Panc1 (cell line): Measurements from ENCODE around the gene STK11IP. TPM values are rescaled to one million over a fixed set of nuclear protein-coding genes. Genes with fewer than 3 reads are reported as not detected.

Source experiments
- ATAC-seq: fragments of 200-7000 bp; cut with Tn5 transposase; 2 replicates; pipeline ENCODE4 v1.9.1; 2020; ENCODE audit warnings: mild to moderate bottlenecking, moderate library complexity
- BruUV-seq: library from RNA; stranded (reverse); fragments of 400-500 nt; replicated peaks from 2 replicates; lab custom pipeline; 2021; lab: Mats Ljungman, UMichigan
- CTCF ChIA-PET: fragments of 300-600 bp; sonication (Branson Sonifier 250); formaldehyde crosslinking; loops from one replicate; lab custom pipeline; 2022; ENCODE audit warnings: antibody characterized with exemption; lab: Charles Lee
- POLR2A ChIA-PET: fragments of 300-600 bp; sonication (Branson Sonifier 250); formaldehyde crosslinking; loops from one replicate; lab custom pipeline; 2022; ENCODE audit warnings: antibody characterized with exemption; lab: Charles Lee
- DNase-seq: peaks from one replicate; pipeline ENCODE4 v3.0.0-alpha.2; 2010; ENCODE audit warnings: low read depth, low spot score
- H3K27ac ChIP-seq: 2 replicates; pipeline ENCODE4 v1.5.1; 2011; ENCODE audit warnings: mild to moderate bottlenecking, low read length, inconsistent platforms
- H3K27me3 ChIP-seq: fragments of 200-500 bp; sonication (Bioruptor generic); 2 replicates; pipeline ENCODE4 v1.6.0; 2014; ENCODE audit warnings: low read length, inconsistent platforms; ENCODE audit not compliant: control insufficient read depth, insufficient read depth
- H3K36me3 ChIP-seq: fragments of 200-500 bp; sonication (Bioruptor generic); 2 replicates; pipeline ENCODE4 v1.5.1; 2014; ENCODE audit warnings: inconsistent platforms, mild to moderate bottlenecking, low read length, moderate library complexity; ENCODE audit not compliant: control insufficient read depth, insufficient read depth
- H3K4me1 ChIP-seq: 2 replicates; pipeline ENCODE4 v1.5.1; 2011; ENCODE audit warnings: inconsistent platforms, mild to moderate bottlenecking, low read length, moderate library complexity; ENCODE audit not compliant: control insufficient read depth, insufficient read depth
- H3K4me3 ChIP-seq, 2 experiments: 2 replicates each; pipeline ENCODE4 v1.5.1; 2011 to 2012; ENCODE audit warnings: low read depth in 2 of 2, low read length in 2 of 2, mild to moderate bottlenecking in 2 of 2, inconsistent platforms in 1 of 2, moderate library complexity in 1 of 2
- H3K9me3 ChIP-seq: fragments of 200-500 bp; sonication (Bioruptor generic); 2 replicates; pipeline ENCODE4 v1.5.1; 2014; ENCODE audit warnings: low read depth, mild to moderate bottlenecking, inconsistent platforms, low read length, moderate library complexity; ENCODE audit not compliant: control insufficient read depth, insufficient read depth
- POLR2AphosphoS5 ChIP-seq: IDR thresholded peaks from 2 replicates; pipeline ENCODE4 v1.6.1; 2012; ENCODE audit warnings: mild to moderate bottlenecking, low read depth, low read length, moderate library complexity
- SIN3A ChIP-seq: IDR thresholded peaks from 2 replicates; pipeline ENCODE4 v1.6.1; 2012; ENCODE audit warnings: low read depth, mild to moderate bottlenecking, low read length, moderate library complexity, borderline replicate concordance; ENCODE audit not compliant: insufficient read depth
- TCF7L2 ChIP-seq: IDR thresholded peaks from 2 replicates; pipeline ENCODE4 v1.6.1; 2011; ENCODE audit warnings: mild to moderate bottlenecking, low read depth, low read length, inconsistent platforms
- in situ Hi-C: cut with HindIII; loops from 2 replicates; pipeline ENCODE4 v1.10.0; 2016; ENCODE audit warnings: low sequenced_read_pairs, low pct_unique_long_range_greater_than_20kb
- intact Hi-C: fragments of 100-400 bp; cut with micrococcal nuclease; formaldehyde crosslinking; loops from one replicate; pipeline ENCODE4 v1.10.0; 2022; ENCODE audit not compliant: unreplicated experiment
- total RNA-seq: library from RNA; stranded (reverse); gene quantifications from one replicate; pipeline ENCODE4 v1.2.1, GENCODE V29; 2021; ENCODE audit not compliant: unreplicated experiment
- TF ChIP-seq, protein P1 (sequence below), 2 experiments: IDR thresholded peaks; 2 replicates each; pipeline ENCODE4 v1.6.1; 2011 to 2012; ENCODE audit warnings: low read depth in 2 of 2, control low read depth in 1 of 2, low read length in 1 of 2, mild to moderate bottlenecking in 1 of 2, moderate library complexity in 1 of 2; ENCODE audit not compliant: insufficient read depth in 1 of 2
- TF ChIP-seq, protein P2 (sequence below): fragments of 450-650 bp; IDR thresholded peaks from 2 replicates; pipeline ENCODE4 v1.5.1; 2017; ENCODE audit warnings: mild to moderate bottlenecking

Gene STK11IP
- total RNA-seq, 1 experiment from 2014 or later, result 48.2 TPM

GRCh38 chr2:219621935-219622334 is 24.3 kb downstream of the STK11IP start:
- ChIA-PET POLR2A (no interaction called here), CTCF (interaction anchor here (0.9 kb wide), 1 partner anchor 22 kb away, joined by 4 read pairs; no protein-coding TSS in a partner anchor)
- Histone ChIP-seq H3K4me3 (no peak overlapping the region), H3K27ac (no peak overlapping the region), H3K9me3 (no peaks in the 10 kb centered on the region), H3K36me3 (no peaks in the 10 kb centered on the region), H3K4me1 (peaks cover 4% of the 10 kb centered on the region), H3K27me3 (no peaks in the 10 kb centered on the region)
- TF ChIP-seq TCF7L2 (no peak), SIN3A (no peak), POLR2AphosphoS5 (no peak)
- TF ChIP-seq, protein P1, sequence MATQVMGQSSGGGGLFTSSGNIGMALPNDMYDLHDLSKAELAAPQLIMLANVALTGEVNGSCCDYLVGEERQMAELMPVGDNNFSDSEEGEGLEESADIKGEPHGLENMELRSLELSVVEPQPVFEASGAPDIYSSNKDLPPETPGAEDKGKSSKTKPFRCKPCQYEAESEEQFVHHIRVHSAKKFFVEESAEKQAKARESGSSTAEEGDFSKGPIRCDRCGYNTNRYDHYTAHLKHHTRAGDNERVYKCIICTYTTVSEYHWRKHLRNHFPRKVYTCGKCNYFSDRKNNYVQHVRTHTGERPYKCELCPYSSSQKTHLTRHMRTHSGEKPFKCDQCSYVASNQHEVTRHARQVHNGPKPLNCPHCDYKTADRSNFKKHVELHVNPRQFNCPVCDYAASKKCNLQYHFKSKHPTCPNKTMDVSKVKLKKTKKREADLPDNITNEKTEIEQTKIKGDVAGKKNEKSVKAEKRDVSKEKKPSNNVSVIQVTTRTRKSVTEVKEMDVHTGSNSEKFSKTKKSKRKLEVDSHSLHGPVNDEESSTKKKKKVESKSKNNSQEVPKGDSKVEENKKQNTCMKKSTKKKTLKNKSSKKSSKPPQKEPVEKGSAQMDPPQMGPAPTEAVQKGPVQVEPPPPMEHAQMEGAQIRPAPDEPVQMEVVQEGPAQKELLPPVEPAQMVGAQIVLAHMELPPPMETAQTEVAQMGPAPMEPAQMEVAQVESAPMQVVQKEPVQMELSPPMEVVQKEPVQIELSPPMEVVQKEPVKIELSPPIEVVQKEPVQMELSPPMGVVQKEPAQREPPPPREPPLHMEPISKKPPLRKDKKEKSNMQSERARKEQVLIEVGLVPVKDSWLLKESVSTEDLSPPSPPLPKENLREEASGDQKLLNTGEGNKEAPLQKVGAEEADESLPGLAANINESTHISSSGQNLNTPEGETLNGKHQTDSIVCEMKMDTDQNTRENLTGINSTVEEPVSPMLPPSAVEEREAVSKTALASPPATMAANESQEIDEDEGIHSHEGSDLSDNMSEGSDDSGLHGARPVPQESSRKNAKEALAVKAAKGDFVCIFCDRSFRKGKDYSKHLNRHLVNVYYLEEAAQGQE (IDR thresholded peaks at IDR 0.05; ENCODE audit: insufficient read depth in 1 of 2, low read depth in 2 of 2, low read length in 1 of 2), result no peak
- TF ChIP-seq, protein P2, sequence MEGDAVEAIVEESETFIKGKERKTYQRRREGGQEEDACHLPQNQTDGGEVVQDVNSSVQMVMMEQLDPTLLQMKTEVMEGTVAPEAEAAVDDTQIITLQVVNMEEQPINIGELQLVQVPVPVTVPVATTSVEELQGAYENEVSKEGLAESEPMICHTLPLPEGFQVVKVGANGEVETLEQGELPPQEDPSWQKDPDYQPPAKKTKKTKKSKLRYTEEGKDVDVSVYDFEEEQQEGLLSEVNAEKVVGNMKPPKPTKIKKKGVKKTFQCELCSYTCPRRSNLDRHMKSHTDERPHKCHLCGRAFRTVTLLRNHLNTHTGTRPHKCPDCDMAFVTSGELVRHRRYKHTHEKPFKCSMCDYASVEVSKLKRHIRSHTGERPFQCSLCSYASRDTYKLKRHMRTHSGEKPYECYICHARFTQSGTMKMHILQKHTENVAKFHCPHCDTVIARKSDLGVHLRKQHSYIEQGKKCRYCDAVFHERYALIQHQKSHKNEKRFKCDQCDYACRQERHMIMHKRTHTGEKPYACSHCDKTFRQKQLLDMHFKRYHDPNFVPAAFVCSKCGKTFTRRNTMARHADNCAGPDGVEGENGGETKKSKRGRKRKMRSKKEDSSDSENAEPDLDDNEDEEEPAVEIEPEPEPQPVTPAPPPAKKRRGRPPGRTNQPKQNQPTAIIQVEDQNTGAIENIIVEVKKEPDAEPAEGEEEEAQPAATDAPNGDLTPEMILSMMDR, result no peak
- ATAC-seq (no peak), DNase-seq (no peak)
- in situ Hi-C loops (no loop called here), intact Hi-C loops (no loop called here)
- BruUV-seq, result no TSS peak

DNA sequence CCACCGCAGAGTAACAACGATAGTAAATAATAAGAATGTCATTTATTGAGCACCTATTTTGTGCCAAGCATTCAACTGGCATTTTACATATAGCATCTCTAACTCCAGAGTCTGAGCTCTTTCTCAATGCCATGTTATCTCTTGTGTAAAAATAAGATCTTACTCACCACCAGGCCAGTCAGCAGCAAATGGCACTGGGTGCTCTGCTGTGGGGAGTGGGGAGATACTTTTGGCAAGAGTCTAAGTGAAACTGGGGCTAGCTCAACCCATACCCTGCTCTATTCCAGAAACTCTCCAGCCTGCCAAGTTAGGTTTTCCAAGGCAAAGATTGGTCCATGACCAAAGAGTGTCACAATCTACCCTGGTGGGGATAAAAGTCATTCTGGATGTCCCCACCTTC is 24.8 kb downstream of the STK11IP start:
- H3K36me3 ChIP-seq, result no peaks in the 10 kb centered on the region
- no peak overlapping the region for H3K4me3 ChIP-seq
- CTCF ChIA-PET, result interaction anchor here (0.9 kb wide), 1 partner anchor 22 kb away, joined by 4 read pairs; no protein-coding TSS in a partner anchor
- H3K4me1 ChIP-seq, result peaks cover 5% of the 10 kb centered on the region
- H3K27me3 ChIP-seq, result no peaks in the 10 kb centered on the region
- no peaks in the 10 kb centered on the region for H3K9me3 ChIP-seq
- ATAC-seq (no peak), DNase-seq (no peak)
- no TSS peak for BruUV-seq
- no peak overlapping the region for H3K27ac ChIP-seq
- in situ Hi-C loops, result no loop called here
- POLR2A ChIA-PET, result interaction anchor here (0.7 kb wide), 1 partner anchor 10 kb away, joined by 3 read pairs; no protein-coding TSS in a partner anchor
- intact Hi-C loops, result no loop called here
- no peak for TF ChIP-seq SIN3A
- TF ChIP-seq, protein P2, result no peak
- TF ChIP-seq, protein P1 (IDR thresholded peaks at IDR 0.05; ENCODE audit: insufficient read depth in 1 of 2, low read depth in 2 of 2, low read length in 1 of 2), result no peak
- TF ChIP-seq TCF7L2, result no peak
- no peak for TF ChIP-seq POLR2AphosphoS5
